ENCODE measurements around the gene TAS2R19.
"Not testable (repeated sequence)": the region's sequence is repeated elsewhere in the genome, so short reads cannot be mapped to it uniquely, and the experiment has no call there.

TAS2R19 gene

GRCh38 chr12:11059041-11059440 is 36.6 kb upstream of the TAS2R19 start:
- no peak overlapping the region for H3K4me3 ChIP-seq (ENCODE audit: low read depth, low read length)
- DNase-seq (ENCODE audit: low read depth): no peak
- in situ Hi-C loops (cut with HindIII; ENCODE audit: low sequenced_read_pairs): no loop called here
- no peak for TF ChIP-seq CTCF (IDR thresholded peaks at IDR 0.05; ENCODE audit: low read depth, low read length, missing control alignments)

GRCh38 chr12:11055306-11055705 is 32.9 kb upstream of the TAS2R19 start:
- H3K4me3 ChIP-seq (ENCODE audit: low read depth, low read length): no peak overlapping the region
- no peak for DNase-seq (ENCODE audit: low read depth)
- in situ Hi-C loops (cut with HindIII; ENCODE audit: low sequenced_read_pairs): no loop called here
- TF ChIP-seq CTCF (IDR thresholded peaks at IDR 0.05; ENCODE audit: low read depth, low read length, missing control alignments): no peak

- H3K4me3 ChIP-seq (ENCODE audit: low read depth, low read length); DNase-seq (ENCODE audit: low read depth); in situ Hi-C loops (cut with HindIII; ENCODE audit: low sequenced_read_pairs): not testable (repeated sequence)
Measured at GRCh38 chr12:11049806-11050531, 27.5 kb upstream of the TAS2R19 start.

GRCh38 chr12:11041366-11041765 is 18.9 kb upstream of the TAS2R19 start:
- DNase-seq (ENCODE audit: low read depth); in situ Hi-C loops (cut with HindIII; ENCODE audit: low sequenced_read_pairs); H3K4me3 ChIP-seq (ENCODE audit: low read depth, low read length): not testable (repeated sequence)

GRCh38 chr12:11040162-11040561 is 17.7 kb upstream of the TAS2R19 start:
- H3K4me3 ChIP-seq (ENCODE audit: low read depth, low read length): no peak overlapping the region
- in situ Hi-C loops (cut with HindIII; ENCODE audit: low sequenced_read_pairs): no loop called here
- DNase-seq (ENCODE audit: low read depth): no peak
- TF ChIP-seq CTCF (IDR thresholded peaks at IDR 0.05; ENCODE audit: low read depth, low read length, missing control alignments): no peak

GRCh38 chr12:11039171-11039570 is 16.8 kb upstream of the TAS2R19 start:
- in situ Hi-C loops (cut with HindIII; ENCODE audit: low sequenced_read_pairs): no loop called here
- DNase-seq (ENCODE audit: low read depth): no peak
- no peak overlapping the region for H3K4me3 ChIP-seq (ENCODE audit: low read depth, low read length)
- TF ChIP-seq CTCF (IDR thresholded peaks at IDR 0.05; ENCODE audit: low read depth, low read length, missing control alignments): no peak

GRCh38 chr12:11033959-11034358 is 11.5 kb upstream of the TAS2R19 start:
- H3K4me3 ChIP-seq (ENCODE audit: low read depth, low read length); in situ Hi-C loops (cut with HindIII; ENCODE audit: low sequenced_read_pairs); DNase-seq (ENCODE audit: low read depth): not testable (repeated sequence)

GRCh38 chr12:11031307-11031706 is 8.9 kb upstream of the TAS2R19 start, which contains the start of gene TAS2R31:
Gene TAS2R31, minus strand, starts transcription at chr12:11031407. Its CDS starts 72 bp downstream, at chr12:11031335.
- TF ChIP-seq CTCF (IDR thresholded peaks at IDR 0.05; ENCODE audit: low read depth, low read length, missing control alignments): no peak
- in situ Hi-C loops (cut with HindIII; ENCODE audit: low sequenced_read_pairs): no loop called here
- no peak for DNase-seq (ENCODE audit: low read depth)
- no peak within 1 kb of the TSS for H3K4me3 ChIP-seq (ENCODE audit: low read depth, low read length)

Measured in astrocyte of the cerebellum (primary cell).